Measurements from ENCODE around the gene RCAN1. TPM values are rescaled to one million over a fixed set of nuclear protein-coding genes. Genes with fewer than 3 reads are reported as not detected.
"Not testable (repeated sequence)": the region's sequence is repeated elsewhere in the genome, so short reads cannot be mapped to it uniquely, and the experiment has no call there.

The RCAN1 gene
- total RNA-seq, 1 donor from 2014 or later, result 158 TPM

DNA sequence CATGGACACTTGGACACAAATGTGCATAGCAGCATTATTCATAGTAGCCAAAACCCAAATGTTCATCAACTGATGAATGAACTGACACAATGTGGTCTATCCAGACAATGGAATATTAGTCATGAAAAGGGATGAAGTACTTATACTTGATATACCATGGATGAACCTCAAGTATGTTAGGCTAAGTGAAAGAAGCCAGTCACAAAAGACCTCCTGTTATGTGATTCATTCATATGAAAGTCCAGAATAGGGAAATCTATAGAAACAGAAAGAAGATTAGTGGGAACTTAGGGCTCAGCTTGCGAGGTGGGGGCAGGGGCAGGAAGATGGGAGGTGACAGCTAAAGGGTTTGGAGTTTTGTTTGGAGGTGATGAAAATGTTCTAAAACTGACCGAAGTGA is 110.3 kb downstream of the RCAN1 start:
- no peak for DNase-seq (ENCODE audit: low spot score)
- intact Hi-C loops (cut with DNase I), result no loop called here

GRCh38 chr21:34502480-34503106 is 112.3 kb downstream of the RCAN1 start:
- no peak for DNase-seq (ENCODE audit: low spot score)
- intact Hi-C loops (cut with DNase I), result no loop called here

DNA sequence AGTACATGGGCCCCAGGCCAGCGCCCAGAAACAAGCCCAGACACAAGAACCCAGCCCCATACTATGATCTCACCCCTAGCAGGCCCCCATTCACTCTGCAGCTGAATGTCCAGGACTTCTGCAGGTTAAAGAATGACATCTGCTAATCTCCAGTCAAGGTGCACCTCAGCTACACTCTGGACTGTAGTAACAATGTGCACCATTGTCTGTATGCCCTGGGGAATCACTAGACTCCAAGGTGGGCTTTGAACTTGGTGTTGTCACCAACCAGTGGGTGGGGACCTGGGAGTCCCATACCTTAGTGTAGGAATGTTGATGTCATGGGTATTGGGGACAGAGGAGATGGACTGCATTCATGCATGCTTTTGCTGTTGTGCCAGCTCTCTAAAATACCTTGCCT is 113.2 kb downstream of the RCAN1 start:
- DNase-seq (ENCODE audit: low spot score), result no peak
- intact Hi-C loops (cut with DNase I), result no loop called here

GRCh38 chr21:34500191-34500590 is 114.7 kb downstream of the RCAN1 start:
- no peak for DNase-seq (ENCODE audit: low spot score)
- intact Hi-C loops (cut with DNase I), result no loop called here

DNA sequence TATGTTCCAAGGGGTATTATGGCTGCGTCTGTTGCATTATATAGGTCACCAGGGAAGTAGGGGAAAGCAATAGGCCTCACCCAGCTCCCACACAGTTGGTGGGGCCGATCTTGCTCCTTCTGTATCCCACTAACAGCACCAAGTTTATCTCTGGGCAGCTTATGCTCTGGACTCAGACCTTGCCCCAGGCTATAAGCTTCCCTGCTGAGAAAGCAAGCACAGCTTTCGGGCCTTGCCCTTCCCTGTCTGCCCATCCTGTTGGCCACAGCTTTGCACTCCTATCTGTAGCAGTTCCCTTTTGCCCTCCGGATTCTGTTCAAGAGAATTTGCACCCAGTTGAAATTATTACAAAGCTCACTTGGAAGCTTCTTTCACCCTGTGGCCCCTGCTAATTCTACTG is 115.8 kb downstream of the RCAN1 start:
- no peak for DNase-seq (ENCODE audit: low spot score)
- intact Hi-C loops (cut with DNase I), result no loop called here

GRCh38 chr21:34498623-34499022 is 116.3 kb downstream of the RCAN1 start:
- intact Hi-C loops (cut with DNase I), result no loop called here
- DNase-seq (ENCODE audit: low spot score), result no peak

DNA sequence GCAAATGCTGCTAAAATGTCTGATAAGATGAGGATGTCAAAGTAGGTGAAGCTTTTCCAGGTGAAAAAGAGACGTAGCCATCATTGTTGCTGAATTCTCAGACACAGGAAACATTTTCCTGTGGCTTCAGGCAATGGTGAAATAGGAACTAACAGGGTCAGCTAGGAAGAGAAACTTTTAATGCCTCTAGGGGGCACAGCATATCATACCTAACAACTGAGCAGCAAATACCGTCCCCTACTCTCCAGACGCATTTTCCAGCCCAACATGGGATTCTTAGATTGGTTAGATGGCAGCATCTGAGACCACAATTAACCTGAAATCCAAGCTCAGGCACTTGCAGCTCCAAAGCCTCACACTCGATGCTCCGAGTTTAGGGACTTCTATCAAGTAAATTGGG is 131.1 kb downstream of the RCAN1 start:
- DNase-seq (ENCODE audit: low spot score); intact Hi-C loops (cut with DNase I): not testable (repeated sequence)

- intact Hi-C loops (cut with DNase I); DNase-seq (ENCODE audit: low spot score): not testable (repeated sequence)
Observed at GRCh38 chr21:34483435-34483834, 131.5 kb downstream of the RCAN1 start.

DNA sequence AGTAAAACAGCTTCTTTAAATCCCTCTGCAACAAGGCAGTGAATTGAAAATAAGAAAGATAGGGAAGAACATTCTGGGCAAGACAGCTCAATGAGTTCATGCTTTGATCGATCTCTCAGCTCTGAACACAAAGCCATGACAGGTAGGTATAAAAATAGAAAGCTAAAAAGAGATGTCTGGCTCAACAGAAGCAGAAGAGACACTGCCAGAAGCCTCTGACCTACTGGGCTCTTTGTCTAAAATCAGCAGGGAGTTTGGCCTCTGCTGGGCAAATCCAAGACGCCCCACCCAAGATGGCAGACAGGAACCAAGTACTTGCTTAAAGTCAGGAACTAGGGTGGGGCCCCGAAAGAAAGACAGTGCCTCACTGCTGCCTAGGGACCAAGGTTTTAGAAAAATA is 147.6 kb downstream of the RCAN1 start:
- intact Hi-C loops (cut with DNase I), result not testable (repeated sequence)

More for the DNA sequence above, 147.6 kb downstream of the RCAN1 start:
- DNase-seq (ENCODE audit: low spot score), result not testable (repeated sequence)

Other genes with a start within 250 kb of the RCAN1 start
- 23.8 TPM for gene SMIM11, start 239.6 kb downstream of the RCAN1 start, total RNA-seq
- gene SMIM34, start 191.2 kb downstream of the RCAN1 start, total RNA-seq, result 0.48 TPM
- gene KCNE1, start 102.9 kb downstream of the RCAN1 start, total RNA-seq, result 17.7 TPM
- gene CLIC6, start 53.9 kb upstream of the RCAN1 start, total RNA-seq, result 8.9 TPM